DMS79 treated with DMSO at 0.1 percent for 48 hours (cell line): ENCODE results near the gene ZKSCAN8.

Experiments used
- DNase-seq: peaks from one replicate; lab custom pipeline; 2025; lab: John Stamatoyannopoulos, UW

ZKSCAN8 gene

GRCh38 chr6:28206928-28207509 is 65.3 kb downstream of the ZKSCAN8 start:
- no peak for DNase-seq

GRCh38 chr6:28207510-28208110 is 65.9 kb downstream of the ZKSCAN8 start:
- DNase-seq = no peak

GRCh38 chr6:28208111-28208659 is 66.5 kb downstream of the ZKSCAN8 start:
- DNase-seq = no peak
